Esophagus squamous epithelium (tissue), 4 donors: ENCODE results near the gene ODF2.

Source experiments
- POLR2A ChIP-seq, 4 donors: fragments of 450-650 bp; IDR thresholded peaks; one replicate each; pipeline ENCODE4 v1.6.1; 2017; ENCODE audit warnings: antibody characterized with exemption in 4 of 4, mild to moderate bottlenecking in 4 of 4, moderate library complexity in 3 of 4
- TF ChIP-seq, protein P1 (sequence below), 6 experiments: fragments of 450-650 bp in 4 of 6; fragments of 200-600 bp in 2 of 6; sonication (generic) in 2 of 6; IDR thresholded peaks; one replicate each; pipeline ENCODE4 v1.5.1; 2016 to 2019; ENCODE audit warnings: antibody characterized with exemption in 6 of 6, mild to moderate bottlenecking in 4 of 6, moderate library complexity in 4 of 6

DNA sequence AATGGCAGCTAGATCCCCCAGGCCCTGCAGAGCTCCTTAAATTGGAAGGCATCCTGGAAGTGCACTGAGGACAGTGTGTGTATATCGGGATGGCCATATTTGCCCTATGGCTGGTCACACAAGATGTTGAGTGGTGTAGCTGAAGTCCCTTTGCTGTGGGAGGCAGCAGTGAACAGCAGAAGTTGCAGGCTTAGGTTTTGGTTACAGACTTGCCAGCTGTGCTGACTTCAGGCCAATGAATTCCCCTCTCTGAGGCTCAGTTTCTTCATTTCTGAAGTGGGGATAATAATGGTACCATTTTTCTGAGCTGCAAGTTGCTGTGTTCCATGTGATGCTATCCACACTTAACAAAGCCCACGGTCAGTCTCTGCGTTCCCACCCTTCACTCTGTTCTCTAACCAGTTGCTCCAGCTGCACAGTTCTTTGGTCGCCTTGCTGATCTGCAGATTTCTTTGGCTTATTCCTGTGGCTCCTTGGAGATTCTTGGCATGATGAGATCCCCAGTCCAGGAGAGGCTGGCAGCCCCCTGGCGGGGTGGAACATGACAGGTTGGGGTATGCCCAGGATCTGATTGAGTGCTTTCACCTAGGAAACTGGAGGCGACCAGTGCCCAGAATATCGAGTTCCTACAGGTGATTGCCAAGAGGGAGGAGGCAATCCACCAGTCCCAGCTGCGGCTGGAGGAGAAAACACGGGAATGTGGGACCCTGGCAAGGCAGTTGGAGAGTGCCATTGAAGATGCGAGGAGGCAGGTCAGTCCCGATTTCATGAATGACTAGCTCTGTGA lies 42.2 kb downstream of the ODF2 start:
- TF ChIP-seq, protein P1, sequence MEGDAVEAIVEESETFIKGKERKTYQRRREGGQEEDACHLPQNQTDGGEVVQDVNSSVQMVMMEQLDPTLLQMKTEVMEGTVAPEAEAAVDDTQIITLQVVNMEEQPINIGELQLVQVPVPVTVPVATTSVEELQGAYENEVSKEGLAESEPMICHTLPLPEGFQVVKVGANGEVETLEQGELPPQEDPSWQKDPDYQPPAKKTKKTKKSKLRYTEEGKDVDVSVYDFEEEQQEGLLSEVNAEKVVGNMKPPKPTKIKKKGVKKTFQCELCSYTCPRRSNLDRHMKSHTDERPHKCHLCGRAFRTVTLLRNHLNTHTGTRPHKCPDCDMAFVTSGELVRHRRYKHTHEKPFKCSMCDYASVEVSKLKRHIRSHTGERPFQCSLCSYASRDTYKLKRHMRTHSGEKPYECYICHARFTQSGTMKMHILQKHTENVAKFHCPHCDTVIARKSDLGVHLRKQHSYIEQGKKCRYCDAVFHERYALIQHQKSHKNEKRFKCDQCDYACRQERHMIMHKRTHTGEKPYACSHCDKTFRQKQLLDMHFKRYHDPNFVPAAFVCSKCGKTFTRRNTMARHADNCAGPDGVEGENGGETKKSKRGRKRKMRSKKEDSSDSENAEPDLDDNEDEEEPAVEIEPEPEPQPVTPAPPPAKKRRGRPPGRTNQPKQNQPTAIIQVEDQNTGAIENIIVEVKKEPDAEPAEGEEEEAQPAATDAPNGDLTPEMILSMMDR (IDR thresholded peaks at IDR 0.05), result no peak
- no peak for TF ChIP-seq POLR2A (IDR thresholded peaks at IDR 0.05)
